HG03565 (cell line): Measurements from ENCODE around the gene BORCS8.
"Not testable (repeated sequence)": the region's sequence is repeated elsewhere in the genome, so short reads cannot be mapped to it uniquely, and the experiment has no call there.

Experiments used
- ATAC-seq: cut with Tn5 transposase; IDR thresholded peaks from one replicate; pipeline ENCODE4 v1.9.1; 2021; ENCODE audit warnings: mild to moderate bottlenecking, moderate library complexity; ENCODE audit not compliant: unreplicated experiment

The BORCS8 gene

GRCh38 chr19:19181488-19181998 lies 10.4 kb downstream of the BORCS8 start:
- ATAC-seq: no peak

- ATAC-seq: no peak
Measured at GRCh38 chr19:19179548-19180441, 12.2 kb downstream of the BORCS8 start.

GRCh38 chr19:19176950-19177349 lies 15.0 kb downstream of the BORCS8 start:
- ATAC-seq: no peak

- not testable (repeated sequence) for ATAC-seq
Measured at GRCh38 chr19:19173243-19173642, 18.7 kb downstream of the BORCS8 start.

DNA sequence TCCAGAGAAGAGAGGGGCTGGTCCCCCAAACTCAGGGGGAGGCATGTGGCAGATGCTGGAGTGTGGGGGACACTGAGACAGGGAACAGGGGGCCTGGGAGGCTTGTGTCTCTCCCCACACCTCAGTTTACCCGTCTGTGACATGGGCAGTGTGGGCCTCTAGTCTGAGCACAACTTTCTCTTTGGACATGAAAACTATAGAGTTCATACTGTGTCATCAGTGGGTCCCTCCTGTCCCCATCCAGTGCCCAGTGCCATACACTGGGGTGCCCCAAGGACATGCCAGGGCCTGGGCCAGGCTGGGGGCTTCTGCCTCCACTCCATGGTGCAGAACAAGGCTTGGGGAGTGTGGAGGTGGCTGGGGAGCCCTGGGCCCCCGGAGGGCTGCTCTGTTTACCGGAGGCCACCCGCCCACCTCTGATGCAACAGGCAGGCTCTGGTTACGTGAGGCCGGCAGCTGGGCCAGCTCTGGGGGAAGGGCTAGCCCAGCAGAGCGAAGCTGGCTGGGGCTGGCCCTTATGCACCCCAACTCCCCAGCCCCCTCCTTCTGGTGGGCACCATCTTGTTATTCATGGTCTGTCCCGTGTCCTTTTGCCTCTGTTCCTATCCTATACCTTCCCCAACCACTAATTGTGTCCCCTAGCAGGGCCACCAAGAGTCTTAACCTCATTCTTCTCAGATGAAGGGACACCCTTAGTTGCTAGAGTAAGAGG lies 20.0 kb downstream of the BORCS8 start:
- no peak for ATAC-seq

GRCh38 chr19:19170873-19171672 lies 20.9 kb downstream of the BORCS8 start:
- ATAC-seq: no peak

- ATAC-seq: peak; percentile 50
Measured at GRCh38 chr19:19170053-19170872, 21.7 kb downstream of the BORCS8 start, which contains the start of gene MEF2B. Gene MEF2B (minus strand): TSS chr19:19170263. CDS start chr19:19150735, 19,528 bp downstream.

- no peak for ATAC-seq
Measured at GRCh38 chr19:19169236-19170052, 22.5 kb downstream of the BORCS8 start.

DNA sequence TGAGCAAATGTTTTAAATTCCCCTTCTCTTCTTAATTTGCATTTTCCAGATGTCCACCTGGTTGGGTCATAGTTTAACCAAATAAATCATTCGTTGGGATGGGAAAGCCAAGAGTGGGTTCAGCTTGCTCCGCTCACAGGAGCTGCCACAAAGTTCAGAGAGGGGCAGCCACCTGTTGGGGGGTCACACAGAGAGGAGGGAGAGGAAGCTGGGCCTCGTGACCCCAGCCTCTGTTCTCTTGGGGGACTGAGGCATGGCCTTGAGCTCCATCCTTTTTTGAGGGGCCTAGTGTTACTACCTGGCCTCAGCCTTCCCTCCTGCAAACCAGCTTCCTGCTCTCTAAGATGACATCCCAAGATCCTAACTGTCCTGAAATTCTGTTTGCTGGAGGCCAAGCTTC lies 24.3 kb downstream of the BORCS8 start:
- no peak for ATAC-seq

DNA sequence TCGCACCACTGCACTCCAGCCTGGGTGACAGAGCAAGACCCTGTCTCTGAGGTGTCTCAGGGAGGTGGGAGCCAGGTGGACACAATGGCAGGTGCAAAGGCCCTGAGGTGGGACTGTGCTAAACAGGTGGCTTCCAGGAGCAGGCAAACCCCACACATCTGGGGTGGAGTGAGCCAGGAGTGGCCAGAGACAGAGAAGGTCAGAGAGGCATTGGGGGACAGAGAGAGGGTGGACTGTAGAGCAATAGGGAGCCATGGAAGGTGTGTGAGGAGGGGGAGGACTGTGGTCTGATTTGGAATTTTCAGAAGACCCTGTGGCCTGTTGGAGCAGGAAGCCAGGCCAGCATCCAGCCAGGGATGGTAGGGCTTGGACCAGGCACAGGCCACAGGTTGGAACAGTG lies 26.6 kb downstream of the BORCS8 start:
- ATAC-seq: no peak

DNA sequence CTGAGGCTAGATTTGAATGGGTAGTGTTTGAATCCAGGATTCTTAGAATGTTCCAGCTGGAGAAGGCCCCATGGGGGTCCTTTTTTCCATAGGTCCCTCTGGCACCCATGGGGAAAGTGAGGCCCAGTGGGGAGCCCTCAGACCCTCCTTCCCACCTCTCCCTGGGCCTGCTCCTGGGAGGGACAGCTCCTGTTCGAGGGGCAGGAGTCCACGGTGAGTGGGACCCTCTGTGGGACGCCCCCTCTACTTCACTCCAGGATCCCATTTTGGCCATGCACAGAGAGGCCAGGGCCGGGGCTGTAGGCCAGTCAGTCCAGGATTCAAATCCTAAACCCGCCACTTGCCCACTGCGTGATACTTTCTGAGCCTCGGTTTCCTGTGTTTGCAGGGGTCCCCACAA lies 29.5 kb downstream of the BORCS8 start:
- no peak for ATAC-seq

GRCh38 chr19:19160461-19161035 lies 31.4 kb downstream of the BORCS8 start:
- ATAC-seq: no peak

DNA sequence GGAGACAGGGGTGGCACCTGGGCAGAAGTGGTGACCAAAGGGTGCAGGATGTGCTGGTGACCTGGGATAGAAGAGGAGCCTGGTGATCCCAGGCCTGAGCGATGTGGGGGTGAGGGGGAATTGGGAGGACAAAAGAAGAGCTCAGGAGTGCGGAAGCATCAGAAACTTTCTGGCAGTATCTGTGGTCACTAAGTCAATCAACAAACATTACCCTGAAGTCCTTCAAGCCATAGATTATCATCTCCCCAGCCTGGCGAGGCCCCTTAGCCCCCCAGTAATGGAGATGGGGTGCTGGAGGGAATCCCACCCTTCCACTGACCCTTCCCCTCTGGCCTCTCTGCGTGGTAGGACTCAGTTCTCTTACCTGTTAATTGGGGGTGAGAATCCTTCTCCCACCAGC lies 32.4 kb downstream of the BORCS8 start:
- no peak for ATAC-seq

DNA sequence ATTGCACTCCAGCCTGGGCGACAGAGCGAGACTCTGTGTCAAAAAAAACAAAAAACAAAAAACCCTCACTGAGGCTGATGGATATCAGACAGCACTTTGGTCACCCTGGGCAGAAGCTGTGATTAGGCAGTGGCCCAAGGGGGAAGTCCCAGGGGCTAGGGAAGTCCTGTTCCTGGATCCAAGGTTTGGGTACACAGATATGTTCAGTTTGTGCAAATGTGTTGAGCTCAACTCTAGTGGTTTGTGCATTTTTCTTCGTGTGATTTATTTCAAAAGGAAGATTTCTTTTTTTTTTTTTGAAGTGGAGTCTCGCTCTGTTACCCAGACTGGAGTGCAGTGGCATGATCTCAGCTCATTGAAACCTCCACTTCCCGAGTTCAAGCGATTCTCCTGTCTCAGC lies 34.1 kb downstream of the BORCS8 start:
- ATAC-seq: no peak

DNA sequence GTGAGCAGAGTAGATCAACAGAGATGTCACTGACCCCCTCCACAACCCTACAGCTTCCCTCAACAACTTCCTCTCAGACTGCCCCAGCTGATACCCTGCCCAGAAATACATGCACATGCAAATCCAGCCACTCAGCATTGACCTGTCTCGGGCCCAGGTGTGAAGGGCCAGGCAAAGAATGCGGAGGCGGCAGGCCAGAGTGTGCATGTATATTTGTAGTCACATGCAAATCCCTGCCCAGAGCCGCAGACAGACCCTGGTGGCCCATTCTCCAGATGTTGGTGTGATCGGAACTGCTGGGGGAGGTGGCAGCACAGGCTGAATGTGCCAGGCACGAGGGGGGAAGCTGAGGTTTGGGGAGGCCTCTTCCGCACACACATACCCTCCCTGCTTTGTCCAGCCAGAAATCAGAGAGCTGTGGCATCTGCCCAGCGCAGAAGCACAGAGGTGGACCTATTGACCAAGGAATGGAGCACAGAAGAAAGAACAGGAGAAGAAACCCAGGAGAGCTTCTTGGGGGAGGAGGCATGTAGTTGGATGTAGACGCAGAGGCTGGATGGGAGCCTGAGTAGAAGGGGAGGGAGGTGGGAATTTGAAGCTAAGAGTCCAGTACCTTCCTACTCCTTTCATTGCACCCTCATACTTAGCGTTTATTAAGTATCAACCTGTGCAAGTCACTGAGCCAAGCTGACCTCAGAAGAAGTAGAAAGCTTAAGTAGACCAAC lies 36.3 kb downstream of the BORCS8 start:
- peak; percentile 41 for ATAC-seq

GRCh38 chr19:19154768-19155494 lies 37.0 kb downstream of the BORCS8 start:
- ATAC-seq: no peak

DNA sequence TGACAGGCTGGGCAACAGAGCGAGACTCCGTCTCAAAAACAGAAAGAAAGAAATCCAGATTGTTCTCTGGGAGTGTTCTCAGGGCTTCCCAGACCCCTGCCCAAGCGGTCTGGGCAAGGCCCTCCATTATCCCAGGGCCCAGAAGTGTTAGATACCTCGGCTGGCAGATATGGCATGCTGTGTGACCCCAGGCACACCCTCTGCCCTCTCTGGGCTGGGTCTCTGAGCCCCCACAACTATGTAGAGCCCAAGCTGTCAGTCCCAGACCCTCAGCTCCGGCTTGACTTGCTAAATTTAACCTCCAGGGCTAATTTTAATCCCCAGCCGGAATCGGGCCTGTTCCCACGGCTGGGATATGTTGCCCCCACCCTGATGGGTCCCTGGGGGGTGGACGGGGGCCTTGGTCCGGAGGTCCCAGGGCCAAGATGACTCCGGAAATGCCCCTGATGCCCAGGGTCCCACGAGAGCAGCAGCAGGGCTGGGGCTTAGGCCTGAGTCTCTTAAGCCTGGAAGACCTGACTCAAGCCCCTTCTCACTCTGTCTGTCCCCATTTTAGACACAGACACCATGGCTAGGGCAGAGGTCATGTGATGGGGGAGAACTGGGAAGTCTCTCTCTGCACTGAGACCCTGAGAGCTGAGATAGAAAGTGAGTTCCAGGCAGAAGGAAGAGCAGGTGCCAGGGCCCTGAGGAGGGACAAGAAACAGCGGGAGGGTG lies 39.1 kb downstream of the BORCS8 start:
- no peak for ATAC-seq
